ENCODE measurements around the gene TMPRSS11F. TPM values are rescaled to one million over a fixed set of nuclear protein-coding genes. Genes with fewer than 3 reads are reported as not detected.
"Not testable (repeated sequence)": the region's sequence is repeated elsewhere in the genome, so short reads cannot be mapped to it uniquely, and the experiment has no call there.

The TMPRSS11F gene
- total RNA-seq: not detected
- long read RNA-seq, donor 1: 0 reads
- long read RNA-seq, donor 2: 0 reads

DNA sequence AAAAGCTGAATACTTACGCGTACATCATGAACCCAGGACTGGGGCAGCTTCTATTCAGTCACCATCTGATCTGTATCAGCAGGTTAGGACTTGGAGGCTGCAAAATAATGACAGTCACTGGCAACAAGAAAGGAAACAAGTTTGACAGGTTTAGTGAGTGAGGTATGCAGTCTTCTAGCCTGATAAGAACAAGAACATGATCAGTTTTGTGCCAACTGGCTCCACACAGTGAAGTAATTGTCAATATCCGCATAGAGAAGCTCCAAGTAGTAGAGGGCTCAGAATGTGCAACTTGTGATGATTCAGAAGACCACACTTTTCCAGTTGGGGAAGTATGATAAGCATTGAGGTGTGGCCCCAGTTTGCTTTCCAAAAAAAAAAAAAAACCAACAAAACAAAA, at the start of gene TMPRSS11F:
TMPRSS11F (minus strand) TSS at position 77 of the 400 bp plus-strand sequence; CDS start at position 28, 49 bp downstream.
- no peaks in the 10 kb centered on the region for H3K36me3 ChIP-seq (ENCODE audit: low read depth)
- ATAC-seq: no peak
- no peaks in the 10 kb centered on the region for H3K4me1 ChIP-seq (ENCODE audit: low read depth)
- H3K4me3 ChIP-seq: no peak within 1 kb of the TSS
- DNase-seq: no peak
- TF ChIP-seq, protein P1, sequence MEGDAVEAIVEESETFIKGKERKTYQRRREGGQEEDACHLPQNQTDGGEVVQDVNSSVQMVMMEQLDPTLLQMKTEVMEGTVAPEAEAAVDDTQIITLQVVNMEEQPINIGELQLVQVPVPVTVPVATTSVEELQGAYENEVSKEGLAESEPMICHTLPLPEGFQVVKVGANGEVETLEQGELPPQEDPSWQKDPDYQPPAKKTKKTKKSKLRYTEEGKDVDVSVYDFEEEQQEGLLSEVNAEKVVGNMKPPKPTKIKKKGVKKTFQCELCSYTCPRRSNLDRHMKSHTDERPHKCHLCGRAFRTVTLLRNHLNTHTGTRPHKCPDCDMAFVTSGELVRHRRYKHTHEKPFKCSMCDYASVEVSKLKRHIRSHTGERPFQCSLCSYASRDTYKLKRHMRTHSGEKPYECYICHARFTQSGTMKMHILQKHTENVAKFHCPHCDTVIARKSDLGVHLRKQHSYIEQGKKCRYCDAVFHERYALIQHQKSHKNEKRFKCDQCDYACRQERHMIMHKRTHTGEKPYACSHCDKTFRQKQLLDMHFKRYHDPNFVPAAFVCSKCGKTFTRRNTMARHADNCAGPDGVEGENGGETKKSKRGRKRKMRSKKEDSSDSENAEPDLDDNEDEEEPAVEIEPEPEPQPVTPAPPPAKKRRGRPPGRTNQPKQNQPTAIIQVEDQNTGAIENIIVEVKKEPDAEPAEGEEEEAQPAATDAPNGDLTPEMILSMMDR (IDR thresholded peaks at IDR 0.05): no peak
- no peaks in the 10 kb centered on the region for H3K9me3 ChIP-seq
- intact Hi-C loops (cut with DNase I, micrococcal nuclease): no loop called here

GRCh38 chr4:68176904-68177303, 47.2 kb upstream of the TMPRSS11F start:
- Histone ChIP-seq H3K4me3 (no peak overlapping the region), H3K9me3 (no peaks in the 10 kb centered on the region), H3K36me3 (ENCODE audit: low read depth) (no peaks in the 10 kb centered on the region), H3K4me1 (ENCODE audit: low read depth) (no peaks in the 10 kb centered on the region)
- intact Hi-C loops (cut with DNase I, micrococcal nuclease): no loop called here
- ATAC-seq: no peak
- TF ChIP-seq, protein P1 (IDR thresholded peaks at IDR 0.05): no peak
- no peak for DNase-seq

GRCh38 chr4:68176500-68176899, 46.8 kb upstream of the TMPRSS11F start:
- no peaks in the 10 kb centered on the region for H3K36me3 ChIP-seq (ENCODE audit: low read depth)
- H3K9me3 ChIP-seq: no peaks in the 10 kb centered on the region
- intact Hi-C loops (cut with DNase I, micrococcal nuclease): no loop called here
- no peaks in the 10 kb centered on the region for H3K4me1 ChIP-seq (ENCODE audit: low read depth)
- no peak for DNase-seq
- TF ChIP-seq, protein P1 (IDR thresholded peaks at IDR 0.05): no peak
- H3K4me3 ChIP-seq: no peak overlapping the region
- no peak for ATAC-seq

DNA sequence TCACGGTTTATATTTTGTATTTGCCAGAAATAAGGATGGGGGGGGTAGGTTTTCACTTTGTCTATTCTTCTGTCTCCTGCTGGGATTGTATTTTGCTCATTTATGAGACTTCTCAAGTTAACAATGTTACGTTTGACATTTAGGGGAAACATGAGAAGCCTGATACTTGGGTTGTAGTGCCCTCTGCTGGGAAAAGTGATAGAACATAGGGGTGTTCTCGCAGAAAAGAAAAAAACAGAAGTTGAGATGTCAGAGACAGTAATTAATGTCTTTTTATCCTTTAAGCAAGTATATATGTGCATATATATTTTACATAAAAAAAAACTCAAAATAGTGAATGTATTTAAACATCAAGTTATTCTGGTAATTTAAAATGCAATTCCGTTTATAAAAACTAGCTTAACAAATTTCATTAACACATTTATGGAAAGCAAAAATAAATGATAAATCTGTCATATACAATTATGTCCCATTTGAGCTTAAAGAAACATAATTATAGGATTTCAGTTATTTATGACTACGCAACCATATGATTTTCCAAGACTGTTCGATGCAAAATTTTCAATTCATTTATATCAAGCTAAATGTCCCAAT, 46.0 kb upstream of the TMPRSS11F start:
- intact Hi-C loops (cut with DNase I, micrococcal nuclease): no loop called here
- Histone ChIP-seq H3K4me1 (ENCODE audit: low read depth) (no peaks in the 10 kb centered on the region), H3K36me3 (ENCODE audit: low read depth) (no peaks in the 10 kb centered on the region), H3K4me3 (no peak overlapping the region), H3K9me3 (no peaks in the 10 kb centered on the region)
- DNase-seq: peak in 1 of 3 donors; percentile 58
- ATAC-seq: no peak
- TF ChIP-seq, protein P1 (IDR thresholded peaks at IDR 0.05): no peak

DNA sequence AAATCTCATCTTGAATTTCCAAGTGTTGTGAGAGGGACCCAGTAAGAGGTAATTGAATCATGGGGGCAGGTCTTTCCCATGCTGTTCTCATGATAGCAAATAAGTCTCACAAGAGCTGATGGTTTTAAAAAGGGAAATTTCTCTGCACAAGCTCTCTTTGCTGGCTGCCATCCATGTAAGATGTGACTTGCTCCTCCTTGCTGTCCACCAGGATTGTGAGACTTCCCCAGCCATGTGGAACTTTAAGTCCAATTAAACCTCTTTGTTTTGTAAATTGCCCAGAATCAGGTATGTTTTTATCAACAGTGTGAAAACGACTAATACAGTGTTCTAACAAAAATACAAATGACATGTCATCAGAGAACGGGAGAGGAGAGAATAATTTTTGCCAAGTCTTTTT, 44.7 kb upstream of the TMPRSS11F start:
- H3K4me1 ChIP-seq (ENCODE audit: low read depth); H3K9me3 ChIP-seq; intact Hi-C loops (cut with DNase I, micrococcal nuclease); DNase-seq; H3K36me3 ChIP-seq (ENCODE audit: low read depth); H3K4me3 ChIP-seq; ATAC-seq: not testable (repeated sequence)

DNA sequence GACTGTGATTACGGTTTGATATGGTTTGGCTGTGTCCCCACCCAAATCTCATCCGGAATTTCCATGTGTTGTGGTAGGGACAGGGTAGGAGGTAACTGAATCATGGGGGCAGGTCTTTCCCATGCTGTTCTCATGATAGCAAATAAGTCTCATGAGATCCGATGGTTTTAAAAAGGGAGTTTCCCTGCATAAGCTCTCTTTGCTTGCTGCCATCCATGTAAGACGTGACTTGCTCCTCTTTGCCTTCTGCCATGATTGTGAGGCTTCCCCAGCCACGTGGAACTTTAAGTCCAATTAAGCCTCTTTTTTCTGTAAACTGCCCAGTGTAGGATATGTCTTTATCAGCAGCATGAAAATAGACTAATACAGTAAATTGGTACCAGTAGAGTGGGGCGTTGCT, 42.5 kb upstream of the TMPRSS11F start:
- H3K4me3 ChIP-seq; DNase-seq; H3K9me3 ChIP-seq; H3K4me1 ChIP-seq (ENCODE audit: low read depth); H3K36me3 ChIP-seq (ENCODE audit: low read depth); intact Hi-C loops (cut with DNase I, micrococcal nuclease); ATAC-seq: not testable (repeated sequence)

DNA sequence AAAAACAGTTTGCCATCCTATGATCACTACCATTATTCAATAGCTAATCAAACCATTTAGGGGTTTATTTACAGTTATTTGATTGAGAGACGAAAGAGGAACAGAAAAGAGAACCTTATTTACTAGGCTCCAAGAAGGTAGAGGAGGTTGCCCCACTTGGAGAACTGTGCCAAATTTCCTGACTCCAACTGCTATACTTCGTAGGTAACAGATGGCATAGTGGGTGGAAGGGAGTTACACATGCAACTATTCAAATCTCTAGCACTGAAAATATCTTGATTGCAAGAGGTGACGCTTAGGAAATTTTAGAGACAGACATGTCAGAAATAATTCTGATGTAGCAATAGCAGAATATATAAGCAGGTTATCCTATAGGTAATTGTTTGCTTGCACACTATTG, 38.0 kb upstream of the TMPRSS11F start:
- Histone ChIP-seq H3K9me3 (no peaks in the 10 kb centered on the region), H3K36me3 (ENCODE audit: low read depth) (no peaks in the 10 kb centered on the region), H3K4me1 (ENCODE audit: low read depth) (no peaks in the 10 kb centered on the region), H3K4me3 (no peak overlapping the region)
- TF ChIP-seq, protein P1 (IDR thresholded peaks at IDR 0.05): no peak
- DNase-seq: no peak
- ATAC-seq: no peak
- intact Hi-C loops (cut with DNase I, micrococcal nuclease): no loop called here
